HG03575 (cell line): ENCODE results near the gene NIF3L1.

ENCODE experiments used
- ATAC-seq: cut with Tn5 transposase; IDR thresholded peaks from one replicate; pipeline ENCODE4 v1.9.1; 2021; ENCODE audit not compliant: unreplicated experiment, insufficient number of reproducible peaks, low FRiP score; ENCODE audit errors: extremely low read depth

The NIF3L1 gene

GRCh38 chr2:200888704-200889625 is at the start of gene NIF3L1, which contains the start of gene PPIL3:
Gene NIF3L1 (plus strand): TSS chr2:200889371. CDS start chr2:200891944, 2,573 bp downstream.
Gene PPIL3 (minus strand): TSS chr2:200889077. CDS start chr2:200887615, 1,462 bp downstream.
- peak; percentile 54 for ATAC-seq

- no peak for ATAC-seq
Measured at GRCh38 chr2:200839513-200839912, 49.7 kb upstream of the NIF3L1 start.

DNA sequence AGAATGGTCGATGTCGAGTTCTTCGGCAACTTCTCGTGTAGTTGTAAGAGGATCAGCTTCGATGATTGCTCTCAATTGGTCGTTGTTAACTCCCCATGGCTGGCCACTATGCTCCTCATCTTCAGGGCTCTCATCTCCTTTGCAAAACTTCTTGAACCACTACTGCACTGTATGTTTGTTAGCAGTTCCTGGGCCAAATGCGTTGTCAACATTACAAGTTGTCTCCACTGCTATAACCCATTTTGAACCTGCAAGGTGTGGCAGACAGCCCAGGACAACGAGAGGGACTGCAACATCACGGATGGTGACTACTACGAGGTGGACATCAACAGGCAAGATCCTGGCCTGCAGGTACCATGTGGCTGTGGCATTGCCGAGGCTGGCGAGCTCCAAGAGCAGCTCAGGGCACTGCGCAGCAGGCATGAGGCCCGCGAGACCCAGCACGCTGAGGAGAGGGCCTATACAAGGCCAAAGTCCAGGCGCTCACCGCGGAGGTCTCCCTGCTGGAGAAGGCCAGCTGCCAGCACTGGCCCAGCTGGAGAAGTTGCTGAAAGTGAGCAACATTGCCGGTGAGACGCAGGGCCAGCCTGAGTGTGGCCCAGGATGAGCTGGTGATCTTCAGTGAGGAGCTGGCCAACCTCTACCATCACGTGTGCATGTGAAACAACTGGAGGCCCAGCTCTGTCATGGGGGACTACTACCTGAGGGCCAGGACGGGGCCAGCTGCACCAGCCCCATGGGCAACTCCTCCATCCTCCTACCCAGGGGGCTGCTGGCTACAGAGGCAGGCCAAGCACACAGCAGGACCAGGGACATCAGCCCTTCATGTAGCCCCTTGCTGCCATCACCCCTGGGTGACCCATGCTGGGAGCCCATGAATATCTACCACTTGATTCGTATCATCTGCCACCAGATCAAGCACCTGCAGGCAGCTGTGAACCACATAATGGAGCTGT is 44.9 kb upstream of the NIF3L1 start:
- no peak for ATAC-seq

- ATAC-seq = no peak
Measured at GRCh38 chr2:200845194-200845593, 44.0 kb upstream of the NIF3L1 start.

- no peak for ATAC-seq
Measured at GRCh38 chr2:200845669-200846325, 43.4 kb upstream of the NIF3L1 start.

DNA sequence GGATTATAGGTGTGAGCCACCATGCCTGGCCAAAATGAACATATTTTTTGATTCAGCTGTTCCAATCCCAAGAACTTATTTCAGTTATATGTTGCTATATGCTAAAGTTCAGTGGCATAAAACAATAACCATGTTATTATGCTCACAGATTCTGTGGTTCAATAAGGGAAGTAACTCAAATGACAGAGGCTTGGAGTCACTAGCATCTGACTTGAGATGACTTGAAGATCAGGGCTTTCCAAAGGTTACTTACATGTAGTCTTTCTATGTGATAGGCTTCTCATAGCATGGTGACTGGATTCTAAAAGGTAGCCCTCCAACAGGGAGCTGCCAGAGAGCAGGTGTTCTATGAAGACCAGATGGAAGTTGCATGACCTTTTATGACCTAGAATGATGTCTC is 41.9 kb upstream of the NIF3L1 start:
- no peak for ATAC-seq

- no peak for ATAC-seq
Measured at GRCh38 chr2:200847939-200848338, 41.2 kb upstream of the NIF3L1 start.

- no peak for ATAC-seq
Measured at GRCh38 chr2:200850512-200851256, 38.5 kb upstream of the NIF3L1 start.

DNA sequence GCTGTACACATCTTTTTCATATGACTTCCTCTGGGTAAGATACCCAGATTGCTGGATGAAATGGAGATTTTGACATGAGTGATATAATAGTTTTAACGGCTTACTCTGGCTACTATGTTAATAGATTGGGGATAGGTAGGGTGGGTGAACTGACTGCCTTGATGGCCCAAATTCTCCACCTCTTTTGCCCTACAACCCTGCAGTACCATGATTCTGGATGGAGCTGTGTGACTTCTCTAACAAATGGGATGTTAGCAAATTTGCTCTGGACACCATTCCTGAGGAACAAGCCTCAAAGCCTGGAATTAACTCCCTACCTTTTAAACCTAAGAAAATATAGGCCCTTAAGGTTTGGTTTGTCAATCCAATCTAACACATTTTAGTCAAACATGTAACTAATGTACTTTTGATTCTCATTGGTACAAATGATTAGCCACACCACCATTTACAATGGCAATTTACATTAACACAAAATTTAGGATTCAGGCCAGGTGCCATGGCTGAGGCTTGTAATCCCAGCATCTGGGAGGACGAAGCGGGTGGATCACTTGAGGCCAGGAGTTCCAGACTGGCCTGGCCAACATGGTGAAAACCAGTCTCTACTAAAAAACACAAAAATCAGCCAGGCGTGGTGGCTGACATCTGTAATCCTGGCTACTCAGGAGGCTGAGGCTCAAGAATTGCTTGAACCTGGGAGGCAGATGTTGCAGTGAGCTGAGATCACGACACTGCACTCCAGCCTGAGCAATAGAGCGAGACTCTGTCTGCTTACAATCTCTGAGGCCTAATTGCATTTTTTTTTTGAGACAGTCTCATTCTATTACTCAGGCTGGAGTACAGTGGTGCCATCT is 37.5 kb upstream of the NIF3L1 start:
- ATAC-seq = no peak

- no peak for ATAC-seq
Measured at GRCh38 chr2:200852605-200853004, 36.6 kb upstream of the NIF3L1 start.

DNA sequence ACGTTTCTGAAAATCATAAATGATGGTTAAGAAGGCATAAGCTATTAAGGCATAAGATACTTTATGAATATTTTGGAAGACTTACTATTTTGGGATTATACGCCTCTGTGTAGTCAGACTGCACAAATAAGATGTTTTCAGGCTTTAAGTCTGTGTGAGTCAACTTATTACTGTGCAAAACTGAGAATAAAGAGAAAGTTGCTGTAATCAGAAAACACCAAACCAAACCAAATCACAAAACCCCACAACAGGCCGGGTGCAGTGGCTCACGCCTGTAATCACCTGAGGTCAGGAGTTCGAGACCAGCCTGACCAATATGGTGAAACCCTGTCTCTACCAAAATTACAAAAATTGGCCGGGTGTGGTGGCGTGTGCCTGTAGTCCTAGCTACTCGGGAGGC is 32.4 kb upstream of the NIF3L1 start:
- no peak for ATAC-seq

GRCh38 chr2:200860092-200860795 is 28.9 kb upstream of the NIF3L1 start:
- ATAC-seq = no peak

DNA sequence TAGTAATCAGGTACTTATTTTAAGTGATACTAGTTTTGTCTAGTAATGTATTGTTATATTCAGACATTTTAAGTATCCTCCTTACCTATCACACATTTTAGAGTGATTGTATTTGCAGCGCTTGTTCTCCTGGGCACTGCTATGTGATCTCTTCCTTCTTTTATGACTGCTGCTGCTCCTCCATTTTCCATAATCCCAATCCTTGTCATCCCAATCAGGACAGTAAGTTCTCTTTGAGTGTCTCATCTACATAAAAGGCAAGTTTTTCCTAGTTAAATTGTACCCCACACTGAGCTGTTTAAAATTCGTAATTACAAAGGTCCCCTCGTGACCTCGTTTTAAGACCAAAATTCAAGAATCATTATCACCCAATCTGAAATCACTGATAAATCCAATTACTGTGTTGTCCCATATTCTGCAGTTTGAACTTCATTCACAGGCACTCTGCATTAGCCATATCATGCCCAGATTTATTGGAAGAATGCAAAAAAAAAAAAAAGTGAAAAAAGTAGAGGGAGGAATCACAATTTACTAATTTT is 27.5 kb upstream of the NIF3L1 start:
- ATAC-seq = no peak

DNA sequence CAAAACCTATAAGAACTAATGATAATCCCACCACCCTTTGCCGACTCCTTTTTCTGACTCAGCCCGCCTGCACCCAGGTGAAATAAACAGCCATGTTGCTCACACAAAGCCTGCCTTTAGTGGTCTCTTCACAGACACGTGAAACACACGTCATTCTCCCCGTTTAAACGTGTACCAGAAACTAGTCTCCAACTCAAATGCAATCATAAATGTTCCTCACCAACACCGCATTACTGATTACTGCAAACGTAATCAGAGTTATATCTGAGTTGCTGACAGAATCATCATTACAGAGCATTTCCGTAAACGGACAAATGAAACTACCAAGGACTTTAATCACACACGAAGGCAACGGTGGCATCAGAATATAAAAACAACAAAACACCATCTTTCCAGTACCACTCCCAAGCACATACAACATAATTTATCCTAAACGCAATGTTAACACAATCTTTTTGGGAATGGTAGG is 26.6 kb upstream of the NIF3L1 start:
- no peak for ATAC-seq

DNA sequence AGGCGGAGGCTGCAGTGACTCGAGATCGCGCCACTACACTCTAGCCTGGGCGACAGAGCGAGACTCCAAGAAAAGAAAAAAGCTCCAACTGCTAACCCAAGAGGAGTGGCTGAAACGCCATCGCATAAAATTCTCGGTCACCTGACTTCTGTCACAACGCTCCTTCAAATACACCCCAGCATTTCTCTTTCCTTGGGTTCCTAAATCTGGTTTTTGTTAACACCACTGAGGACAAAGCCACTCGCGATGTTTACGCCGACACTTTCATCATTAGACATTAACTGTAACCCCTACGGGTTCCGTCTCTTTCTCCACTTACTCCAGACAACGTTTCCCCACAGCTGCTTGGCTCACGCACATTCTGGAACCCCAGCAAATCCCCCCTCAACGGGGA is 25.4 kb upstream of the NIF3L1 start:
- ATAC-seq = no peak

- peak; percentile 48 for ATAC-seq
Measured at GRCh38 chr2:200864176-200865034, 24.8 kb upstream of the NIF3L1 start, which contains the start of gene CLK1. Gene CLK1 (minus strand): TSS chr2:200864658. CDS start chr2:200861862, 2,796 bp downstream.
